HEK293 (cell line): ENCODE data around the gene KEL.

Experiments used
- CTCF ChIA-PET: fragments of 350-600 bp; formaldehyde crosslinking; extraction: SDS; loops from one replicate; lab custom pipeline; 2021; ENCODE audit warnings: antibody characterized with exemption; lab: Yijun Ruan, JAX
- POLR2A ChIA-PET: fragments of 300-600 bp; formaldehyde crosslinking; extraction: SDS; loops from one replicate; lab custom pipeline; 2020; ENCODE audit warnings: antibody characterized with exemption, inconsistent platforms; lab: Yijun Ruan, JAX
- H3K27ac ChIP-seq: fragments of 200-500 bp; sonication (Bioruptor generic); 2 replicates; pipeline ENCODE4 v1.5.1; 2014; ENCODE audit warnings: low read depth, low read length, control low read depth, inconsistent platforms; ENCODE audit errors: extremely low read depth
- H3K36me3 ChIP-seq, 2 experiments: fragments of 200-500 bp in 1 of 2; sonication (Bioruptor generic) in 1 of 2; 1 replicate in 1 of 2; 2 replicates in 1 of 2; pipeline ENCODE4 v1.5.1; 2014 to 2017; ENCODE audit warnings: inconsistent platforms in 2 of 2, low read length in 2 of 2; ENCODE audit not compliant: control insufficient read depth in 2 of 2, insufficient read depth in 1 of 2
- H3K4me1 ChIP-seq: fragments of 200-500 bp; sonication (Bioruptor generic); 2 replicates; pipeline ENCODE4 v1.5.1; 2014; ENCODE audit warnings: mild to moderate bottlenecking, low read length, inconsistent platforms; ENCODE audit not compliant: control insufficient read depth, insufficient read depth
- H3K4me3 ChIP-seq: 2 replicates; pipeline ENCODE4 v1.5.1; 2011; ENCODE audit warnings: low read depth, mild to moderate bottlenecking, control low read depth, low read length, moderate library complexity
- H3K9me3 ChIP-seq: fragments of 200-500 bp; sonication (Bioruptor generic); 2 replicates; pipeline ENCODE4 v1.5.1; 2014; ENCODE audit warnings: low read depth, low read length, inconsistent platforms; ENCODE audit not compliant: control insufficient read depth, insufficient read depth
- GFI1B ChIP-seq: fragments of 450-650 bp; formaldehyde crosslinking; IDR thresholded peaks from 2 replicates; pipeline ENCODE4 v1.5.1; 2016; ENCODE audit warnings: missing biosample characterization, missing genetic modification characterization
- PRDM6 ChIP-seq: fragments of 450-650 bp; formaldehyde crosslinking; IDR thresholded peaks from 2 replicates; pipeline ENCODE4 v1.5.1; 2017; ENCODE audit warnings: missing biosample characterization, missing genetic modification characterization
- SETDB1 ChIP-seq: IDR thresholded peaks from one replicate; pipeline ENCODE4 v1.6.1; 2017; ENCODE audit warnings: mild to moderate bottlenecking, low read length, moderate library complexity, mixed read lengths; ENCODE audit not compliant: insufficient read length
- YY2 ChIP-seq: fragments of 450-650 bp; formaldehyde crosslinking; IDR thresholded peaks from 2 replicates; pipeline ENCODE4 v1.5.1; 2016; ENCODE audit warnings: missing biosample characterization, missing genetic modification characterization
- ZBTB21 ChIP-seq: fragments of 450-650 bp; formaldehyde crosslinking; IDR thresholded peaks from 2 replicates; pipeline ENCODE4 v1.5.1; 2017; ENCODE audit warnings: missing biosample characterization, missing genetic modification characterization
- ZFP3 ChIP-seq: fragments of 450-650 bp; formaldehyde crosslinking; IDR thresholded peaks from 2 replicates; pipeline ENCODE4 v1.5.1; 2016; ENCODE audit warnings: low read depth, missing biosample characterization, missing genetic modification characterization
- ZNF112 ChIP-seq: fragments of 450-650 bp; formaldehyde crosslinking; IDR thresholded peaks from 2 replicates; pipeline ENCODE4 v1.5.0; 2017; ENCODE audit warnings: missing biosample characterization, missing genetic modification characterization
- ZNF114 ChIP-seq: fragments of 450-650 bp; formaldehyde crosslinking; IDR thresholded peaks from 2 replicates; pipeline ENCODE4 v1.5.0; 2017; ENCODE audit warnings: missing biosample characterization, missing genetic modification characterization
- ZNF138 ChIP-seq: fragments of 450-650 bp; formaldehyde crosslinking; IDR thresholded peaks from 2 replicates; pipeline ENCODE4 v1.5.1; 2016; ENCODE audit warnings: missing biosample characterization, missing genetic modification characterization, borderline replicate concordance
- ZNF16 ChIP-seq: fragments of 450-650 bp; formaldehyde crosslinking; IDR thresholded peaks from 2 replicates; pipeline ENCODE4 v1.5.1; 2016; ENCODE audit warnings: low read depth, missing biosample characterization, missing genetic modification characterization
- ZNF324 ChIP-seq: fragments of 450-650 bp; formaldehyde crosslinking; IDR thresholded peaks from 2 replicates; pipeline ENCODE4 v1.5.1; 2016; ENCODE audit warnings: missing biosample characterization, missing genetic modification characterization
- ZNF544 ChIP-seq: fragments of 450-650 bp; formaldehyde crosslinking; IDR thresholded peaks from 2 replicates; pipeline ENCODE4 v1.5.0; 2017; ENCODE audit warnings: missing biosample characterization, missing genetic modification characterization
- ZNF549 ChIP-seq: fragments of 450-650 bp; IDR thresholded peaks from 2 replicates; pipeline ENCODE4 v1.5.1; 2018; ENCODE audit warnings: missing biosample characterization, missing genetic modification characterization, mild to moderate bottlenecking, inconsistent platforms, moderate library complexity
- ZNF621 ChIP-seq: fragments of 450-650 bp; formaldehyde crosslinking; IDR thresholded peaks from 2 replicates; pipeline ENCODE4 v1.5.1; 2017; ENCODE audit warnings: missing biosample characterization, missing genetic modification characterization
- ZSCAN18 ChIP-seq: fragments of 450-650 bp; formaldehyde crosslinking; IDR thresholded peaks from 2 replicates; pipeline ENCODE4 v1.5.1; 2016; ENCODE audit warnings: missing biosample characterization, missing genetic modification characterization
- TF ChIP-seq, protein P1 (sequence below): fragments of 450-650 bp; formaldehyde crosslinking; IDR thresholded peaks from 2 replicates; pipeline ENCODE4 v1.5.1; 2017; ENCODE audit warnings: missing biosample characterization, missing genetic modification characterization

The KEL gene

GRCh38 chr7:142910031-142910433 lies 52.1 kb downstream of the KEL start:
- TF ChIP-seq ZNF621, result no peak
- TF ChIP-seq YY2 (tag by site-specific recombination), result no peak
- no peak for TF ChIP-seq ZBTB21 (tag by site-specific recombination)
- TF ChIP-seq ZNF112 (tag by site-specific recombination), result no peak
- TF ChIP-seq ZNF16 (tag by site-specific recombination), result no peak
- TF ChIP-seq PRDM6 (tag by site-specific recombination), result no peak
- no peak for TF ChIP-seq SETDB1
- no peak for TF ChIP-seq ZSCAN18 (tag by site-specific recombination)
- TF ChIP-seq, protein P1, sequence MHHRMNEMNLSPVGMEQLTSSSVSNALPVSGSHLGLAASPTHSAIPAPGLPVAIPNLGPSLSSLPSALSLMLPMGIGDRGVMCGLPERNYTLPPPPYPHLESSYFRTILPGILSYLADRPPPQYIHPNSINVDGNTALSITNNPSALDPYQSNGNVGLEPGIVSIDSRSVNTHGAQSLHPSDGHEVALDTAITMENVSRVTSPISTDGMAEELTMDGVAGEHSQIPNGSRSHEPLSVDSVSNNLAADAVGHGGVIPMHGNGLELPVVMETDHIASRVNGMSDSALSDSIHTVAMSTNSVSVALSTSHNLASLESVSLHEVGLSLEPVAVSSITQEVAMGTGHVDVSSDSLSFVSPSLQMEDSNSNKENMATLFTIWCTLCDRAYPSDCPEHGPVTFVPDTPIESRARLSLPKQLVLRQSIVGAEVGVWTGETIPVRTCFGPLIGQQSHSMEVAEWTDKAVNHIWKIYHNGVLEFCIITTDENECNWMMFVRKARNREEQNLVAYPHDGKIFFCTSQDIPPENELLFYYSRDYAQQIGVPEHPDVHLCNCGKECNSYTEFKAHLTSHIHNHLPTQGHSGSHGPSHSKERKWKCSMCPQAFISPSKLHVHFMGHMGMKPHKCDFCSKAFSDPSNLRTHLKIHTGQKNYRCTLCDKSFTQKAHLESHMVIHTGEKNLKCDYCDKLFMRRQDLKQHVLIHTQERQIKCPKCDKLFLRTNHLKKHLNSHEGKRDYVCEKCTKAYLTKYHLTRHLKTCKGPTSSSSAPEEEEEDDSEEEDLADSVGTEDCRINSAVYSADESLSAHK (tag by site-specific recombination), result no peak
- no peak for TF ChIP-seq ZNF138
- no peak for TF ChIP-seq ZNF544 (tag by site-specific recombination)
- no peak for TF ChIP-seq GFI1B (tag by site-specific recombination)
- no peak for TF ChIP-seq ZNF114 (tag by site-specific recombination)
- TF ChIP-seq ZNF549 (tag by site-specific recombination), result no peak
- no peak for TF ChIP-seq ZNF324 (tag by site-specific recombination)
- Histone ChIP-seq H3K9me3 (no peaks in the 10 kb centered on the region), H3K36me3 (no peaks in the 10 kb centered on the region), H3K4me3 (no peak overlapping the region), H3K27ac (no peak overlapping the region), H3K4me1 (no peaks in the 10 kb centered on the region)
- ChIA-PET POLR2A (interaction anchor here (0.9 kb wide), 1 partner anchor 13 kb away, joined by 3 read pairs; no protein-coding TSS in a partner anchor), CTCF (interaction anchor here (0.5 to 2.7 kb wide), 20 partner anchors 9 to 326 kb away, joined by 3 to 13 read pairs (median 4); no protein-coding TSS in a partner anchor)

- Histone ChIP-seq H3K4me3 (no peak overlapping the region), H3K4me1 (no peaks in the 10 kb centered on the region), H3K36me3 (no peaks in the 10 kb centered on the region), H3K9me3 (no peaks in the 10 kb centered on the region), H3K27ac (no peak overlapping the region)
- ChIA-PET CTCF (interaction anchor here (0.5 to 2.7 kb wide), 21 partner anchors 8 to 471 kb away, joined by 3 to 13 read pairs (median 4); no protein-coding TSS in a partner anchor), POLR2A (no interaction called here)
- no peak for TF ChIP-seq ZFP3 (tag by site-specific recombination)
These were observed 53.0 kb downstream of the KEL start for GRCh38 chr7:142908921-142909890.
